CD4-positive, alpha-beta T cell treated with Interleukin-4 for 1 hour (primary cell): ENCODE measurements around the gene ERCC3.
"Not testable (repeated sequence)": the region's sequence is repeated elsewhere in the genome, so short reads cannot be mapped to it uniquely, and the experiment has no call there.

ENCODE experiments used
- DNase-seq, 2 donors: peaks; one replicate each; pipeline ENCODE4 v3.0.0-alpha.2; 2020 to 2022

ERCC3 gene

GRCh38 chr2:127225186-127225960, 68.6 kb downstream of the ERCC3 start:
- DNase-seq, result no peak

- DNase-seq, result not testable (repeated sequence)
These were observed 69.8 kb downstream of the ERCC3 start for GRCh38 chr2:127224135-127224534.

GRCh38 chr2:127220768-127221527, 73.0 kb downstream of the ERCC3 start:
- no peak for DNase-seq

GRCh38 chr2:127220102-127220767, 73.7 kb downstream of the ERCC3 start, which contains the start of gene CYP27C1:
Gene CYP27C1, minus strand, starts transcription at chr2:127220299. Its CDS starts 29 bp downstream, at chr2:127220270.
- no peak for DNase-seq

- DNase-seq, result no peak
These were observed 74.5 kb downstream of the ERCC3 start for GRCh38 chr2:127219171-127220070.

- DNase-seq, result no peak
These were observed 75.2 kb downstream of the ERCC3 start for GRCh38 chr2:127218812-127219170.

GRCh38 chr2:127217470-127218325, 76.2 kb downstream of the ERCC3 start:
- DNase-seq, result no peak

- no peak for DNase-seq
These were observed 77.4 kb downstream of the ERCC3 start for GRCh38 chr2:127216593-127216992.

- no peak for DNase-seq
These were observed 77.8 kb downstream of the ERCC3 start for GRCh38 chr2:127216095-127216494.

GRCh38 chr2:127214201-127214600, 79.7 kb downstream of the ERCC3 start:
- DNase-seq, result not testable (repeated sequence)

- no peak for DNase-seq
These were observed 85.6 kb downstream of the ERCC3 start for GRCh38 chr2:127208313-127208712.
